ENCODE results near the gene MAP1A. TPM values are rescaled to one million over a fixed set of nuclear protein-coding genes. Genes with fewer than 3 reads are reported as not detected.

The MAP1A gene
- total and polyA plus RNA-seq, 3 donors from 2014 or later = 11.4 to 19.1 (median 17.7) TPM

- H3K4me1 ChIP-seq = no peaks in the 10 kb centered on the region
- TF ChIP-seq CTCF (IDR thresholded peaks at IDR 0.05) (no peak), POLR2A (IDR thresholded peaks at IDR 0.05) (peak; percentile 49)
- no peaks in the 10 kb centered on the region for H3K9me3 ChIP-seq
- intact Hi-C loops (cut with DNase I; ENCODE audit: low total_unique reads) = no loop called here
- no peaks in the 10 kb centered on the region for H3K27me3 ChIP-seq
- peak within 1 kb of the TSS; percentile 82 to 86 for H3K27ac ChIP-seq
- 0 to 1% methylated on average over 24 to 54 of the region's 54 CpGs for whole genome bisulfite sequencing, 2 donors
- DNase-seq = peak; percentile 100
- H3K36me3 ChIP-seq (ENCODE audit: low read depth, missing control alignments) = no peaks in the 10 kb centered on the region
- H3K4me3 ChIP-seq = peak within 1 kb of the TSS; percentile 69 to 78
These were observed 24.5 kb upstream of the MAP1A start, which contains the start of gene TP53BP1 for GRCh38 chr15:43492673-43493601. Gene TP53BP1 (minus strand): TSS chr15:43493156. CDS start chr15:43493043, 113 bp downstream.

- Histone ChIP-seq H3K27me3 (no peaks in the 10 kb centered on the region), H3K4me3 (peak overlapping the region; percentile 69 to 78), H3K9me3 (no peaks in the 10 kb centered on the region), H3K4me1 (no peaks in the 10 kb centered on the region), H3K36me3 (ENCODE audit: low read depth, missing control alignments) (no peaks in the 10 kb centered on the region), H3K27ac (peak overlapping the region; percentile 82 to 86)
- DNase-seq = no peak
- intact Hi-C loops (cut with DNase I; ENCODE audit: low total_unique reads) = no loop called here
- TF ChIP-seq POLR2A (IDR thresholded peaks at IDR 0.05) (no peak), CTCF (IDR thresholded peaks at IDR 0.05) (no peak)
- 49% methylated on average over 7 of the region's 7 CpGs for WGBS, 2 donors
These were observed 23.5 kb upstream of the MAP1A start for GRCh38 chr15:43493703-43494472.

GRCh38 chr15:43498990-43499389, 18.4 kb upstream of the MAP1A start:
- no peak for DNase-seq
- no peaks in the 10 kb centered on the region for H3K27me3 ChIP-seq
- no peaks in the 10 kb centered on the region for H3K36me3 ChIP-seq (ENCODE audit: low read depth, missing control alignments)
- no peaks in the 10 kb centered on the region for H3K9me3 ChIP-seq
- H3K4me1 ChIP-seq = no peaks in the 10 kb centered on the region
- WGBS, 2 donors = 69 to 70% methylated on average over 3 of the region's 3 CpGs
- H3K27ac ChIP-seq = no peak overlapping the region
- no peak overlapping the region for H3K4me3 ChIP-seq
- intact Hi-C loops (cut with DNase I; ENCODE audit: low total_unique reads) = no loop called here
- no peak for TF ChIP-seq CTCF (IDR thresholded peaks at IDR 0.05)
- no peak for TF ChIP-seq POLR2A (IDR thresholded peaks at IDR 0.05)

- H3K9me3 ChIP-seq = no peaks in the 10 kb centered on the region
- intact Hi-C loops (cut with DNase I; ENCODE audit: low total_unique reads) = no loop called here
- no peaks in the 10 kb centered on the region for H3K27me3 ChIP-seq
- TF ChIP-seq CTCF (IDR thresholded peaks at IDR 0.05) (no peak), POLR2A (IDR thresholded peaks at IDR 0.05) (no peak)
- 71 to 88% methylated on average over 1 of the region's 1 CpG for WGBS, 2 donors
- H3K27ac ChIP-seq = no peak overlapping the region
- no peaks in the 10 kb centered on the region for H3K4me1 ChIP-seq
- no peak overlapping the region for H3K4me3 ChIP-seq
- no peak for DNase-seq
- no peaks in the 10 kb centered on the region for H3K36me3 ChIP-seq (ENCODE audit: low read depth, missing control alignments)
These were observed 17.8 kb upstream of the MAP1A start for GRCh38 chr15:43499635-43500034.

All from testis (tissue), 3 donors.